GM12892 (cell line): Measurements from ENCODE around the gene TMEM255B.

Experiments used
- DNase-seq: peaks from one replicate; pipeline ENCODE4 v3.0.0; 2011; ENCODE audit not compliant: insufficient read length
- FAIRE-seq: peaks from 2 replicates; lab custom pipeline; 2011; peaks lifted over from hg19 to GRCh38; lab: Jason Lieb, UNC
- POLR2A ChIP-seq: IDR thresholded peaks from 2 replicates; pipeline ENCODE4 v1.6.1; 2011; ENCODE audit warnings: low read depth, low read length, control low read depth
- POLR2AphosphoS5 ChIP-seq: IDR thresholded peaks from 2 replicates; pipeline ENCODE4 v1.6.1; 2011; ENCODE audit warnings: low read depth, low read length, control low read depth
- TAF1 ChIP-seq: IDR thresholded peaks from 2 replicates; pipeline ENCODE4 v1.6.1; 2011; ENCODE audit warnings: low read depth, mild to moderate bottlenecking, control low read depth, low read length, borderline replicate concordance

The TMEM255B gene

DNA sequence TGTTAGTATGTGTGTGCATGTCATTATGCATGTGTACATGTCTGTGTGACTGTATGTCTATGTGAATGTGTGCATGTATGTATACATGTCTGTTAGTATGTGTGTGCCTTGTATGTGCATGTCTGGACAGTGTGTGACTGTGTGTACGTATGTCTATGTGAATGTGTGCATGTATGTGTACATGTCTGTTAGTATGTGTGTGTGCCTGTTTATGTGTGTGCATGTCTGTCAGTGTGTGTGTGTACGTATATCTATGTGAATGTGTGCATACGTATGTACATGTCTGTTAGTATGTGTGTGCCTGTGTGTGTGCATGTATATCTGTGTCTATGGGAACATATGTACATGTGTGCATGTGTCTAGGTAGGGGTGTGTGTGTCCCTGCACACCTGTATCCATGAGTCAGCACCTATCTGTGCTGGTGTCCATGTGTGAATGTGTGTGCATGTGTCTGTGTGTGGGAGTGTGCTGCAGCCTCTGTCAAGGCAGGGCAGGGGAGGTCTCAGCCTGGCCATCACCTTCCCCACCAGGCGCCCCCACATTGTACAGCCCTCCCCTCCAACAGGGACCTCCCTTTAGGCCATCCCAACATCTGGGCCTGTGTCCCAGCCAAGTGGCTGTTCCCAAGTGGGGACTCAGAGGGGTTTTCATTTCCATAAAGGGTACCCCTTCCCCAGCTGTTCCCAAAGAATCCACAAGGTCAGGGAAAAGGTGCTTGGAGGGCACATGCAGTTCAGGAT lies 100.5 kb downstream of the TMEM255B start:
- TF ChIP-seq POLR2A (no peak), TAF1 (no peak), POLR2AphosphoS5 (no peak)
- DNase-seq (no peak), FAIRE-seq (no peak)

DNA sequence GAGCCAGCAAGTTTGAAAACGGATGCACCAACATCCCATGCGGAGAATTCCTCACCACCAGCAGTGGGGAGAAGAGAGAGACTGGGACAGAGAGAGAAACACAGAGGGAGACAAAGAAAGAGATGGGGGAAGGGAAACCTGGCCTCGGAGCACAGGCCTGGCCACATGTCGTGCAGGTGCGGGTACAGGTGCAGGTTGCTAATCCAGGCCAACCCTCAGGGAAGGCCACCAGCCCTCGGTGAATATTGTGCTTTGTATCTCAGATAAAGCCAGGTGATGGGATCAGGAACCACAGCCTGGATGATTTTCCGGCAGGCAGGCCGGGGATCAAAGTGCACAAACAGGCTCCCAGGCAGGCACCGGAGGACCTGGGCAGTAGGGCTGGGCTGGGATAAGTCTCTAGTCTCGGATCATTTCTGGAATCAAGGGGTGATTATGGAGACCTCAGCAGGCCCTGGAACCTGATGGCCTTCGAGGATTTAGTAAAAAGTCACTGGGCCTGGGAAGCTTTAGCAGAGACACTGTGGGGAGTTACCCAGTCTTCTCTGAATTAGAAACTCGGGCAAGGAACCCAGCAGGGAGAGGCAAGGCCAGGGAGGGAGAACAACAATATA lies 101.1 kb downstream of the TMEM255B start:
- TF ChIP-seq POLR2AphosphoS5 (no peak), POLR2A (no peak), TAF1 (no peak)
- DNase-seq (no peak), FAIRE-seq (no peak)

DNA sequence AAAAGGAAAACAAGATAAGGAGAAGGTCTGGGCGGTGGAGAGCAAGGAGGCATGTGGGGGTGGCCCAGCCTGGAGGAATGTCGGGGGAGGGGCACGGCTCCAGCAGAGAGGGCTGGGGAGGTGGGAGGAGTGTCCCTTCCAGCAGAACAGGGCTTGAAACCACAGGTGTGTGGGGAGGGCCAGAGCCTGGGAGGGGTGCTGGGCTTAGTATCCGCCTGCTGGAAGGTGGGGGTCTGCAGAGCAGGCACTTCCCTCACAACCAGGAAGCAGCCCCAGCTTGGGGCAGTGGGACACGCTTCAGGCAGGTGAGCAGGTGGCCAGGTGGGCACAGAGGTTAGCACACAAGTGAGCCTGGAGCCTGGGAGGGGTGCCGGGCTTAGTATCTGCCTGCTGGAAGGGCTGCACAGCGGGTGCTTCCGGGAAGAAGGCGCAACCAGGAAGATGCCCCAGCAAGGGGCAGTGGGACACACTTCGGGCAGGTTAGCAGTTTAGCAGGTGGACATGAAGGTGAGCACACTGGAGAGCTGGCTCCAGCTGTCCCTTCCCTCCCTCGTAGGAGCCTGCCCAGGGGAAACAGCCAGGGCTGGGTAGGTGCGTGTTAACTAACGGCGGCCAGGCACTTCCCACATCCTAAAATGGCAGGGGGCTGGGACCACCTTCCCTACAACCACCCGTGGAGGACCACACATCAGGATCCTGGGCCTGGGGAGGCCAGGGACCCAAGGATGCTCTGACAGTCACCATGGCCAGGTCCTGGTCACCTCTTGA lies 101.8 kb downstream of the TMEM255B start:
- no peak for FAIRE-seq
- no peak for DNase-seq
- no peak for TF ChIP-seq POLR2AphosphoS5
- TF ChIP-seq POLR2A = no peak
- no peak for TF ChIP-seq TAF1

DNA sequence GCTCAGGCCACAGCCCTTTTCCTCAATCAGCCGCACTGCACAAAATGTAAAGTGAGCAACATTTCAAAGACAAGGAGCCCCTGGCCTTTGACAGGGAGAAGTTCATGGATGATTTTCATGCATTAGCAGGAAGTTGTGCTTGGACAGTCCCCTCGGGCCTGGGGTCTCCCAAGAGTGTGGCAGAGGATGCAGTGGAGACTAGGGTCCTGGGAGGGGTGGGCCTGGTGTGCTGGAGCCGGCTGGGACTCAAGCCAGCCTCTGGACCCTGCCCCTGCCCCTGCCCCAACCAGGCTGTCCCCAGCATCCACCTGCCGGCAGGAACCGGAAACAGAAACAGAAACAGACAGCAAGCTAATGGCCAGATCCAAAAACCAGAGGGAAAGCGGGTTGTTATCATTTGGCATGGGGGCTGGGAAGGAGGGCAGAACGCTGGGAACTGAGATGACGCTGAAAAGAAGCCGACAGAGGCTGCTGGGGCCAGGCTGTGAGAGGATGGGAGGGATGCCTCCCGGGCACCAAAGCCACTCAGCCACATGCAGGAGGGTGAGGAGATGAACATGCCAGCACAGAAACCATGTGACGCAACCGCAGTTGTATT lies 102.5 kb downstream of the TMEM255B start:
- DNase-seq (peak; percentile 20), FAIRE-seq (no peak)
- TF ChIP-seq TAF1 (no peak), POLR2AphosphoS5 (no peak), POLR2A (no peak)

DNA sequence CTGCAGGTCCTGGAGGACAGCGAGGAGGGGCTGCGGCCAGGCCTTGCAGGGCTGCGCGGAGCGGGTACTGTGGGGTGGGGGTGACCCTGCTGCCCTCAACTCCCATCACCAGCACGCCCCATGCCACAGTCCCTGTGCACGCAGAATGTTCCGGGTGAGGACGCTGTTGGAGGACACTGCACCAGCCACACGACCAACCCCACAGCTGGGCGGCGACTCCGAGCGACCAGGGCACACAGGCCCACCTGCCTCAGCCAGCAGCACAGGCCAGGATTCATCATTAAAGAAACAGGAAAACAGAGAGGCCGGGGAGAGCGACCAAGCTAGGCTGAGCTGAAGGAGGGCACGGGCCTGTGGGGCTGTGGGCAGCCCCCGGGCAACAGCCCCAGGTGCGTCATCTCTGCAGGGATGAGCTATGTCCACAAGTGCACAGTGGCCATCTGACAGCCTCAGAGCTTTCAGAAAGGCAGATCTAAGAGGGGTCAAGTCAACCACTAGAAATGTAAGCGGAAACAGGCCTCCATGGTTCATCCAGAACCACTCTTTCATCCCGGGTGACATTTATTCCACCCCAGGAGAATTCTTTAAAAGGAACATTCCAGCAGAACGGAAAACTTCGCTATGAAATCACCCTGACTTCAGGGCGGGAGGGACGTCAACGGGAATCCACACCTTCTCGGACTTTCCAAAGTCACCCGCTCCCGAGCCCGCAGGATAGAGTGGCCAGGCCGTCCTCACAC lies 103.3 kb downstream of the TMEM255B start:
- TF ChIP-seq POLR2AphosphoS5 (no peak), POLR2A (no peak), TAF1 (no peak)
- DNase-seq (no peak), FAIRE-seq (no peak)

DNA sequence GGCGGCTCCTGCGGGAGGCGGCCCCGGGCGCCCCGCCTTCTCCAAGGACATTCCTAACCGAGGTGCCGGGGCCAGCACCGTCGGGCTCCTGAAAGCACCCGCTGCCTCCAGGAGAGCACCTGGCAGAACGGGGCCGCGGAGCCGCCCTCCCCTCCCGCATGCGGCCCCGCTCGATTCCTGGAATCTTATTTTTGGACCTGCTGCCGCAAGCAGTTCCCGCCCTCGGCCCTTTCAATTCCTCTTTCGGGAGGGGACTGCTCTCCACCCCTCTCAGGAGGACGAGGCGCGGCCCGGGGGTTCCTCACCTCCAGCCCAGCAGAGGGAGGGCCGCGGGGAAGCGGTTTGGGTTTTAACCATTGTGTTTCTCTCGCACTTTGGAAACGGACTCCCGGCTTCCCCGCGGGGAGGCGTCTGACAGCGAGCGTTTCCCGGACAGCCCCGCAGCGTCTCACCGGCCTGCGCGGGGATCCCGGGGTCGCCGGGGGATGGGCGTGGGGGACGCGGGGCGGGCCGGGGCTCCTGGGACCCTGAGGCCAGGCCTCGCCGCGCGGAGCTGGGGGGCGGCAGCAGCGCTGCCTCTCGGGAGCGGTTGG lies 104.0 kb downstream of the TMEM255B start:
- peak; percentile 67 for DNase-seq
- FAIRE-seq = no peak
- TF ChIP-seq POLR2AphosphoS5 (no peak), TAF1 (no peak), POLR2A (no peak)

DNA sequence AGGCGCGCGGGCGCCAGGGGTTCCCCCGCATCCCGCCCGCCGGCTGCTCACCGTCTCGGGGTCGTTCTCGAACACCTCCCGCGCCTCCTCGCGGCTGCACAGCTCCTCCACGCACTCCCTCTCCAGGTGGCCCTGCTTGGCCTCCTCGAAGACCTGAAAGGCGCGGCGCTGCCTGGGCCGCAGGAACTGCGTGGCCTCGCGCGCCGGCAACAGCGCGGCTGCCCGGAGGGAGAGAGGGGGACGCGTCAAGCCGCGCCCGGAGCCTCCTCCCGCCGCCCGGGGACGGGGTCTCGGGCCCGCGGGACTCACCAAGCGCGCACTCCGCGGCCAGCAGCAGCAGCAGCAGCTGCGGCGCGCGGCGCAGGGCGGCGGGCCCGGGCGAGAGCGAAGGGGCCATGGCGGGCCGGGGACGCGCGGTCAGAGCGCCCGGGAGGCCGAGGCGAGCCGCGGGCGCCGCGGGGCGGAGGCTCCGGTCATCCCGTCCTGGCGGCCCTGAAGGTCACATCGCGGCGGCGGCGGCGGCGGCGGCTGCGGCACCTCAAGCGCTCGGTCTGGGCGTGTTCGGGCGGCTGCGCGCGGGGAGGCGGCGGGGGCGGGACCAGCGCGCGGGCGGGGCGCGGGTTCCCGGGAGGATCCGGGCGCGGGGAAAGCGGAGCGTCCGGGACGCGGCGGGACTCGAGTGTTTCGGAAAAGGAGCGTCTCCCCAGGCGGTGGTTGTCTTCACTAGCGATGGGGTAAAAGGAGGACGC lies 104.7 kb downstream of the TMEM255B start, which contains the start of gene GAS6:
Gene GAS6, minus strand, starts transcription at position 553 of the 749 bp plus-strand sequence. Its CDS starts 156 bp downstream, at position 397.
- peak; percentile 54 for DNase-seq
- no peak for TF ChIP-seq POLR2AphosphoS5
- TF ChIP-seq POLR2A = no peak
- TF ChIP-seq TAF1 = no peak
- no peak for FAIRE-seq

DNA sequence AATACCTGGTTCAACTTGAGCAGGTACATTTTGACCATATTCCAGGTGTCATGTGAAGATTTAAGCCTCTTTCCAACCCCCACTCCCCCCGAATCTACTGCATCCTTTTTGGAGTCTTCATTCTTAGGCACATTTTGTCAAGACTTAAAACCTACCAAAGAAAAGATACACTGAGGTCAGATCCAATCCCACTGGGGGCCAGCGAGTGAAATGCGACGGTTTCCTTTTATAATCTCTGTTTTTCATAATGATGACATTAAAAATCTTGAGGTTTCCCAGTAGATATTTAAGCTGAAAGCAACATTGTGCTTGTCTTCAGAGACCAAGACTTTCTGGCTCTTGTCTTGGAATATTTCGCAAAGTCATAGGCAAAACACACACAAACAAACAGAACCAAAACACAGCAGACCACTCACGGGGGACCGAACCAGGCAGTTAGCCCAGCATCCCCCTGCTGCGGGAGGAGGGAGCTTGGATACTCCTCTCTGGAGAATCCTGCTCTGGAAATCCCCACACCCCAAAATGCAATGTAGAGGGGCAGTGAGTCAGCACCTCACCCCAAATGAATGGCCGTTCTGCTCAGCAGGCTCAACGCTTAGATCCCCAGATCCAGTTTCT lies 105.4 kb downstream of the TMEM255B start:
- TF ChIP-seq POLR2AphosphoS5 (no peak), POLR2A (no peak), TAF1 (no peak)
- no peak for FAIRE-seq
- no peak for DNase-seq

DNA sequence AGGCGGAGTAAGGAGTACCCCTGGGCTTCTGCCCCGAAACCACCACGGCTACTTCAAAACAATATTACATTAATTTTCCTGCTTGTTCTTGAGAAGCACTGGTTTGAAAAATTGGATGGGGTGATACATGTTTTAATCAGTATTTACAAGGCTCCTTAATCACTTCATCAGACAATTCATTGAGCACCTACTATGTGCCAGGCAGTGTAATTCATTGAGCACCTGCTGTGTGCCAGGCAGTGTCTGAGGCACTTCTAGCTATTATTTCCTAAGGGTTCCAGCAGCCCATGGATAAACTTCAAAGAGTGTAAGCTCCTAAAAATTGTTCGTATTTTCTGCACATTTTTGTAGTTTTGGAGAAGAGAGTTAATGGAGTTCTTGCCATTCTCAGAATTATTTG lies 106.4 kb downstream of the TMEM255B start:
- DNase-seq (no peak), FAIRE-seq (no peak)
- TF ChIP-seq TAF1 (no peak), POLR2AphosphoS5 (no peak), POLR2A (no peak)
